ENCODE results near the gene CBARP.

- TF ChIP-seq CTCF (IDR thresholded peaks at IDR 0.05) (no peak), POLR2A (IDR thresholded peaks at IDR 0.05) (no peak)
Measured at GRCh38 chr19:1232652-1233072, 5.1 kb downstream of the CBARP start.
